ENCODE results near the gene STX4. TPM values are rescaled to one million over a fixed set of nuclear protein-coding genes. Genes with fewer than 3 reads are reported as not detected.

Gene STX4
- total and polyA plus RNA-seq, 9 of the 15 experiments (the other 6 are each of a cell fraction or from before 2014, with no cell fraction given) = 3.2 to 48.0 (median 21.5) TPM

DNA sequence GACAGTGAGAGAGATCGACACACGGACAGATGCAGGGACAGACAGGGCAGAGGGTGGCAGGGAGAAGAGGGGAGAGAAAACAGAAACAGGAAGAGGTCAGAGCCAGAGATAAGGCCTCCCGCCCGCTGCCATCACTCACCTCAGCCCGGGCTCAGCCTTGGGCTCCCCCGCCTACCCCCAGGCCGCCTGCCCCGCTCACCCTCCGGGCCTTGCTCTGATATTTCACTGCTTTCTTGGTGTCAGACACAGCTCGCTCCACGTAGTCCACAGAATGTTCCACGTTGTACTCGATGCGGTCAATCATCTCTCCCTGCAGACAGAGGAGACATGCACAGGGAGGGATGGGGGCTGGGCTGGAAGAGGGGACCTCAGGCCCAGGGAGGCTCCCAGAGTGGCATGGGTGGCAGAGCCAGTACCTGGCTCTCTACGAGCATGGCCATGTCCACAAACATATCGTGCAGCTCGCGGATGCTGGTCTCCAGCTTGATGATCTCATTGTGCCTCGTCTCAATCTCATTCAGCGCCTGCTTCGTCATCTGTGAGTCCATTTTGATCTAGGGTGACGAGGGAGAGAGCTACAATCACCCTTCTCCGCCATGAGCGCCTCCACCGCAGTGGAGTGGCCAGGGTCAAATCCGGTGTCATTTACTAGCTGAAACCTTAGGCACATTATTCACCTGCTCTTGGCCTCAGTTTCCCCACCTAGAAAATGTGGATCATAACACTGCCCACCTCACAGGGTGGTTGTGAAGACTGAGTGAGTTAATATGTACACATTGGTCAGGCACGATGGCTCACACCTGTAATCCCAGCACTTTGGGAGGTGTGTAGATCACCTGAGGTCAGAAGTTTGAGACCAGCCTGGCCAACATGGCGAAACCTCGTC, 40.2 kb upstream of the STX4 start (continued):
- TF ChIP-seq, protein P1, sequence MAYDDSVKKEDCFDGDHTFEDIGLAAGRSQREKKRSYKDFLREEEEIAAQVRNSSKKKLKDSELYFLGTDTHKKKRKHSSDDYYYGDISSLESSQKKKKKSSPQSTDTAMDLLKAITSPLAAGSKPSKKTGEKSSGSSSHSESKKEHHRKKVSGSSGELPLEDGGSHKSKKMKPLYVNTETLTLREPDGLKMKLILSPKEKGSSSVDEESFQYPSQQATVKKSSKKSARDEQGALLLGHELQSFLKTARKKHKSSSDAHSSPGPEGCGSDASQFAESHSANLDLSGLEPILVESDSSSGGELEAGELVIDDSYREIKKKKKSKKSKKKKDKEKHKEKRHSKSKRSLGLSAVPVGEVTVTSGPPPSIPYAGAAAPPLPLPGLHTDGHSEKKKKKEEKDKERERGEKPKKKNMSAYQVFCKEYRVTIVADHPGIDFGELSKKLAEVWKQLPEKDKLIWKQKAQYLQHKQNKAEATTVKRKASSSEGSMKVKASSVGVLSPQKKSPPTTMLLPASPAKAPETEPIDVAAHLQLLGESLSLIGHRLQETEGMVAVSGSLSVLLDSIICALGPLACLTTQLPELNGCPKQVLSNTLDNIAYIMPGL (CRISPR knock-in tag; IDR thresholded peaks at IDR 0.05) = no peak
- TF ChIP-seq EP300 (IDR thresholded peaks at IDR 0.05; ENCODE audit: low read length) (no peak), ZC3H11A (IDR thresholded peaks at IDR 0.05; ENCODE audit: low read depth, low read length) (no peak), SOX6 (IDR thresholded peaks at IDR 0.05) (no peak), NONO (IDR thresholded peaks at IDR 0.05; ENCODE audit: low read depth in 2 of 2, low read length in 1 of 2) (no peak), NR1H2 (CRISPR knock-in tag; IDR thresholded peaks at IDR 0.05) (no peak), SMAD2 (IDR thresholded peaks at IDR 0.05; ENCODE audit: low read depth, low read length) (no peak), PHB2 (IDR thresholded peaks at IDR 0.05; ENCODE audit: low read depth) (no peak), TBL1XR1 (IDR thresholded peaks at IDR 0.05; ENCODE audit: low read length in 2 of 2) (no peak), ZNF124 (CRISPR knock-in tag; IDR thresholded peaks at IDR 0.05) (no peak), POLR2G (IDR thresholded peaks at IDR 0.05; ENCODE audit: low read depth, low read length) (peak; percentile 43)
- TF ChIP-seq, protein P2, sequence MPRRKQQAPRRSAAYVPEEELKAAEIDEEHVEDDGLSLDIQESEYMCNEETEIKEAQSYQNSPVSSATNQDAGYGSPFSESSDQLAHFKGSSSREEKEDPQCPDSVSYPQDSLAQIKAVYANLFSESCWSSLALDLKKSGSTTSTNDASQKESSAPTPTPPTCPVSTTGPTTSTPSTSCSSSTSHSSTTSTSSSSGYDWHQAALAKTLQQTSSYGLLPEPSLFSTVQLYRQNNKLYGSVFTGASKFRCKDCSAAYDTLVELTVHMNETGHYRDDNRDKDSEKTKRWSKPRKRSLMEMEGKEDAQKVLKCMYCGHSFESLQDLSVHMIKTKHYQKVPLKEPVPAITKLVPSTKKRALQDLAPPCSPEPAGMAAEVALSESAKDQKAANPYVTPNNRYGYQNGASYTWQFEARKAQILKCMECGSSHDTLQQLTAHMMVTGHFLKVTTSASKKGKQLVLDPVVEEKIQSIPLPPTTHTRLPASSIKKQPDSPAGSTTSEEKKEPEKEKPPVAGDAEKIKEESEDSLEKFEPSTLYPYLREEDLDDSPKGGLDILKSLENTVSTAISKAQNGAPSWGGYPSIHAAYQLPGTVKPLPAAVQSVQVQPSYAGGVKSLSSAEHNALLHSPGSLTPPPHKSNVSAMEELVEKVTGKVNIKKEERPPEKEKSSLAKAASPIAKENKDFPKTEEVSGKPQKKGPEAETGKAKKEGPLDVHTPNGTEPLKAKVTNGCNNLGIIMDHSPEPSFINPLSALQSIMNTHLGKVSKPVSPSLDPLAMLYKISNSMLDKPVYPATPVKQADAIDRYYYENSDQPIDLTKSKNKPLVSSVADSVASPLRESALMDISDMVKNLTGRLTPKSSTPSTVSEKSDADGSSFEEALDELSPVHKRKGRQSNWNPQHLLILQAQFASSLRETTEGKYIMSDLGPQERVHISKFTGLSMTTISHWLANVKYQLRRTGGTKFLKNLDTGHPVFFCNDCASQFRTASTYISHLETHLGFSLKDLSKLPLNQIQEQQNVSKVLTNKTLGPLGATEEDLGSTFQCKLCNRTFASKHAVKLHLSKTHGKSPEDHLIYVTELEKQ (CRISPR knock-in tag; IDR thresholded peaks at IDR 0.05) = no peak
- TF ChIP-seq, protein P3, sequence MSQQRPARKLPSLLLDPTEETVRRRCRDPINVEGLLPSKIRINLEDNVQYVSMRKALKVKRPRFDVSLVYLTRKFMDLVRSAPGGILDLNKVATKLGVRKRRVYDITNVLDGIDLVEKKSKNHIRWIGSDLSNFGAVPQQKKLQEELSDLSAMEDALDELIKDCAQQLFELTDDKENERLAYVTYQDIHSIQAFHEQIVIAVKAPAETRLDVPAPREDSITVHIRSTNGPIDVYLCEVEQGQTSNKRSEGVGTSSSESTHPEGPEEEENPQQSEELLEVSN (IDR thresholded peaks at IDR 0.05; ENCODE audit: borderline replicate concordance in 1 of 2, extremely low read depth in 1 of 2, insufficient read depth in 1 of 2, insufficient read length in 1 of 2, low read depth in 1 of 2, low read length in 1 of 2, poor library complexity in 1 of 2, severe bottlenecking in 1 of 2) = peak; percentile 28 to 44
- TF ChIP-seq, protein P4, sequence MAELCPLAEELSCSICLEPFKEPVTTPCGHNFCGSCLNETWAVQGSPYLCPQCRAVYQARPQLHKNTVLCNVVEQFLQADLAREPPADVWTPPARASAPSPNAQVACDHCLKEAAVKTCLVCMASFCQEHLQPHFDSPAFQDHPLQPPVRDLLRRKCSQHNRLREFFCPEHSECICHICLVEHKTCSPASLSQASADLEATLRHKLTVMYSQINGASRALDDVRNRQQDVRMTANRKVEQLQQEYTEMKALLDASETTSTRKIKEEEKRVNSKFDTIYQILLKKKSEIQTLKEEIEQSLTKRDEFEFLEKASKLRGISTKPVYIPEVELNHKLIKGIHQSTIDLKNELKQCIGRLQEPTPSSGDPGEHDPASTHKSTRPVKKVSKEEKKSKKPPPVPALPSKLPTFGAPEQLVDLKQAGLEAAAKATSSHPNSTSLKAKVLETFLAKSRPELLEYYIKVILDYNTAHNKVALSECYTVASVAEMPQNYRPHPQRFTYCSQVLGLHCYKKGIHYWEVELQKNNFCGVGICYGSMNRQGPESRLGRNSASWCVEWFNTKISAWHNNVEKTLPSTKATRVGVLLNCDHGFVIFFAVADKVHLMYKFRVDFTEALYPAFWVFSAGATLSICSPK (IDR thresholded peaks at IDR 0.05; ENCODE audit: borderline replicate concordance) = no peak
- TF ChIP-seq, protein P5, sequence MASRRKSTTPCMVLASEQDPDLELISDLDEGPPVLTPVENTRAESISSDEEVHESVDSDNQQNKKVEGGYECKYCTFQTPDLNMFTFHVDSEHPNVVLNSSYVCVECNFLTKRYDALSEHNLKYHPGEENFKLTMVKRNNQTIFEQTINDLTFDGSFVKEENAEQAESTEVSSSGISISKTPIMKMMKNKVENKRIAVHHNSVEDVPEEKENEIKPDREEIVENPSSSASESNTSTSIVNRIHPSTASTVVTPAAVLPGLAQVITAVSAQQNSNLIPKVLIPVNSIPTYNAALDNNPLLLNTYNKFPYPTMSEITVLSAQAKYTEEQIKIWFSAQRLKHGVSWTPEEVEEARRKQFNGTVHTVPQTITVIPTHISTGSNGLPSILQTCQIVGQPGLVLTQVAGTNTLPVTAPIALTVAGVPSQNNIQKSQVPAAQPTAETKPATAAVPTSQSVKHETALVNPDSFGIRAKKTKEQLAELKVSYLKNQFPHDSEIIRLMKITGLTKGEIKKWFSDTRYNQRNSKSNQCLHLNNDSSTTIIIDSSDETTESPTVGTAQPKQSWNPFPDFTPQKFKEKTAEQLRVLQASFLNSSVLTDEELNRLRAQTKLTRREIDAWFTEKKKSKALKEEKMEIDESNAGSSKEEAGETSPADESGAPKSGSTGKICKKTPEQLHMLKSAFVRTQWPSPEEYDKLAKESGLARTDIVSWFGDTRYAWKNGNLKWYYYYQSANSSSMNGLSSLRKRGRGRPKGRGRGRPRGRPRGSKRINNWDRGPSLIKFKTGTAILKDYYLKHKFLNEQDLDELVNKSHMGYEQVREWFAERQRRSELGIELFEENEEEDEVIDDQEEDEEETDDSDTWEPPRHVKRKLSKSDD (conservative IDR thresholded peaks at IDR 0.05; ENCODE audit: low read length) = no peak

Measured in K562 (cell line).